IMR-90 (cell line): ENCODE data around the gene SLX4IP. TPM values are rescaled to one million over a fixed set of nuclear protein-coding genes. Genes with fewer than 3 reads are reported as not detected.

Experiments used
- ATAC-seq: fragments of 200-7000 bp; cut with Tn5 transposase; 2 replicates; pipeline ENCODE4 v1.9.1; 2020; ENCODE audit warnings: low read depth, mild to moderate bottlenecking, moderate library complexity
- BruUV-seq: library from RNA; stranded (reverse); fragments of 400-500 nt; replicated peaks from 2 replicates; lab custom pipeline; 2021; lab: Mats Ljungman, UMichigan
- CTCF ChIA-PET: fragments of 300-600 bp; formaldehyde crosslinking; extraction: SDS; loops from one replicate; lab custom pipeline; 2021; ENCODE audit warnings: antibody characterized with exemption; lab: Yijun Ruan, JAX
- POLR2A ChIA-PET: fragments of 300-600 bp; sonication (Branson Sonifier 250); formaldehyde crosslinking; loops from one replicate; lab custom pipeline; 2022; ENCODE audit warnings: antibody characterized with exemption; ENCODE audit not compliant: unreplicated experiment; lab: Charles Lee
- DNase-seq: peaks from one replicate; pipeline ENCODE4 v3.0.0; 2013
- H2AFZ ChIP-seq: replicated peaks from 2 replicates; pipeline ENCODE3; 2013; ENCODE audit warnings: low read length, mild to moderate bottlenecking; ENCODE audit not compliant: poor library complexity
- H2AK5ac ChIP-seq: 2 replicates; pipeline ENCODE4 v1.6.1; 2013; ENCODE audit warnings: low read depth, low read length, inconsistent platforms
- H2AK9ac ChIP-seq: replicated peaks from 2 replicates; pipeline ENCODE3; 2013; ENCODE audit warnings: mild to moderate bottlenecking, low read depth, low read length, moderate library complexity; ENCODE audit not compliant: poor library complexity
- H2BK120ac ChIP-seq: 2 replicates; pipeline ENCODE4 v1.6.1; 2013; ENCODE audit warnings: low read depth, low read length, inconsistent platforms
- H2BK15ac ChIP-seq: 3 replicates; pipeline ENCODE4 v1.6.1; 2013; ENCODE audit warnings: low read depth, low read length, inconsistent platforms
- H2BK20ac ChIP-seq: 2 replicates; pipeline ENCODE4 v1.6.1; 2013; ENCODE audit warnings: low read depth, mild to moderate bottlenecking, inconsistent platforms, low read length, moderate library complexity
- H2BK5ac ChIP-seq: 2 replicates; pipeline ENCODE4 v1.6.1; 2013; ENCODE audit warnings: mild to moderate bottlenecking, low read depth, low read length, inconsistent platforms; ENCODE audit not compliant: poor library complexity, severe bottlenecking
- H3K14ac ChIP-seq: replicated peaks from 2 replicates; pipeline ENCODE4 v1.6.1; 2013; ENCODE audit warnings: low read depth, low read length, inconsistent platforms
- H3K18ac ChIP-seq: 2 replicates; pipeline ENCODE4 v1.6.1; 2013; ENCODE audit warnings: low read depth, low read length, control low read depth
- H3K23ac ChIP-seq: 2 replicates; pipeline ENCODE4 v1.6.1; 2013; ENCODE audit warnings: low read depth, low read length, inconsistent platforms
- H3K27ac ChIP-seq: 2 replicates; pipeline ENCODE4 v1.5.1; 2013; ENCODE audit warnings: mild to moderate bottlenecking, control low read depth, low read length; ENCODE audit not compliant: insufficient read depth
- H3K27me3 ChIP-seq: 2 replicates; pipeline ENCODE4 v1.6.1; 2013; ENCODE audit warnings: low read length; ENCODE audit not compliant: control insufficient read depth, insufficient read depth
- H3K36me3 ChIP-seq: 2 replicates; pipeline ENCODE4 v1.6.1; 2013; ENCODE audit warnings: low read length, mixed read lengths; ENCODE audit not compliant: control insufficient read depth, insufficient read depth
- H3K4ac ChIP-seq: 2 replicates; pipeline ENCODE4 v1.6.1; 2013; ENCODE audit warnings: low read depth, low read length, inconsistent platforms
- H3K4me1 ChIP-seq: 2 replicates; pipeline ENCODE4 v1.6.1; 2013; ENCODE audit warnings: low read length, mixed read lengths; ENCODE audit not compliant: control insufficient read depth, insufficient read depth
- H3K4me2 ChIP-seq: 2 replicates; pipeline ENCODE4 v1.6.1; 2013; ENCODE audit warnings: low read depth, mild to moderate bottlenecking, control low read depth, low read length, moderate library complexity
- H3K4me3 ChIP-seq: 2 replicates; pipeline ENCODE4 v1.5.1; 2013; ENCODE audit warnings: low read depth, mild to moderate bottlenecking, control low read depth, low read length, moderate library complexity; ENCODE audit not compliant: insufficient read depth
- H3K56ac ChIP-seq: 2 replicates; pipeline ENCODE4 v1.6.1; 2013; ENCODE audit warnings: low read length, inconsistent platforms; ENCODE audit not compliant: insufficient read depth; ENCODE audit errors: extremely low read depth
- H3K79me1 ChIP-seq, 2 experiments: 2 replicates each; pipeline ENCODE4 v1.6.1; 2013; ENCODE audit warnings: low read length in 2 of 2, inconsistent platforms in 1 of 2, low read depth in 1 of 2
- H3K9ac ChIP-seq: 2 replicates; pipeline ENCODE4 v1.6.1; 2013; ENCODE audit warnings: low read depth, low read length, control low read depth
- H3K9me1 ChIP-seq: 2 replicates; pipeline ENCODE4 v1.6.1; 2013; ENCODE audit warnings: low read length, inconsistent platforms; ENCODE audit not compliant: insufficient read depth
- H3K9me3 ChIP-seq: 2 replicates; pipeline ENCODE4 v1.6.1; 2013; ENCODE audit warnings: low read length; ENCODE audit not compliant: control insufficient read depth, insufficient read depth
- H4K20me1 ChIP-seq: 2 replicates; pipeline ENCODE4 v1.6.1; 2013; ENCODE audit warnings: low read length, inconsistent platforms; ENCODE audit not compliant: insufficient read depth
- H4K5ac ChIP-seq: 2 replicates; pipeline ENCODE4 v1.6.1; 2013; ENCODE audit warnings: mild to moderate bottlenecking, low read depth, low read length, control low read depth
- H4K8ac ChIP-seq, 2 experiments: 2 replicates each; pipeline ENCODE4 v1.6.1; 2013; ENCODE audit warnings: low read depth in 2 of 2, low read length in 2 of 2, control low read depth in 1 of 2, inconsistent platforms in 1 of 2
- H4K91ac ChIP-seq: 2 replicates; pipeline ENCODE4 v1.6.1; 2013; ENCODE audit warnings: low read depth, low read length, inconsistent platforms; ENCODE audit not compliant: insufficient read depth
- BHLHE40 ChIP-seq: fragments of 150-350 bp; IDR thresholded peaks from 2 replicates; pipeline ENCODE4 v1.6.1; 2016; ENCODE audit warnings: mild to moderate bottlenecking, low read depth, low read length
- CEBPB ChIP-seq: IDR thresholded peaks from 2 replicates; pipeline ENCODE4 v1.6.1; 2012; ENCODE audit warnings: low read depth, low read length, improper control_type of control experiment
- FOS ChIP-seq: fragments of 150-350 bp; IDR thresholded peaks from 2 replicates; pipeline ENCODE4 v1.6.1; 2016; ENCODE audit warnings: low read depth, low read length
- MAZ ChIP-seq: IDR thresholded peaks from 2 replicates; pipeline ENCODE4 v1.6.1; 2012; ENCODE audit warnings: low read depth, mild to moderate bottlenecking, low read length, improper control_type of control experiment, moderate library complexity, borderline replicate concordance
- MXI1 ChIP-seq: IDR thresholded peaks from 2 replicates; pipeline ENCODE4 v1.6.1; 2012; ENCODE audit warnings: low read depth, mild to moderate bottlenecking, low read length, moderate library complexity, borderline replicate concordance
- NFE2L2 ChIP-seq: fragments of 150-350 bp; IDR thresholded peaks from 2 replicates; pipeline ENCODE4 v1.6.1; 2016; ENCODE audit warnings: low read depth, mild to moderate bottlenecking, low read length
- POLR2A ChIP-seq: IDR thresholded peaks from 2 replicates; pipeline ENCODE4 v1.6.1; 2012; ENCODE audit warnings: mild to moderate bottlenecking, low read depth, low read length
- RAD21 ChIP-seq: IDR thresholded peaks from 2 replicates; pipeline ENCODE4 v1.6.1; 2012; ENCODE audit warnings: low read length, improper control_type of control experiment
- RCOR1 ChIP-seq: IDR thresholded peaks from 2 replicates; pipeline ENCODE4 v1.6.1; 2012; ENCODE audit warnings: mild to moderate bottlenecking, low read length, improper control_type of control experiment; ENCODE audit not compliant: insufficient replicate concordance
- SMC3 ChIP-seq: fragments of 150-350 bp; IDR thresholded peaks from 2 replicates; pipeline ENCODE4 v1.6.1; 2016; ENCODE audit warnings: low read depth, mild to moderate bottlenecking, antibody characterized with exemption, low read length, moderate library complexity
- WGBS, 2 experiments: methylation state at CpG; one replicate each; pipeline versions ENCODE4 v1.1.5 to v1.1.7; 2013; ENCODE audit warnings: missing lambda C conversion rate in 2 of 2; ENCODE audit not compliant: insufficient read length in 1 of 2; ENCODE audit errors: extremely low coverage in 2 of 2; 5-methylcytosine and 5-hydroxymethylcytosine counted together
- dilution Hi-C: fragments of 300-500 bp; cut with HindIII; formaldehyde crosslinking; loops from one replicate; pipeline ENCODE4 v1.14.3; 2018; ENCODE audit warnings: low sequenced_read_pairs; ENCODE audit not compliant: unreplicated experiment
- in situ Hi-C: fragments of 300-500 bp; cut with MboI; formaldehyde crosslinking; loops from 3 replicates; pipeline ENCODE4 v1.14.3; 2019; ENCODE audit warnings: low sequenced_read_pairs, inconsistent platforms, mixed read lengths
- intact Hi-C: fragments of 100-400 bp; cut with micrococcal nuclease; formaldehyde crosslinking; loops from 2 replicates; pipeline ENCODE4 v1.10.0; 2022
- polyA plus RNA-seq, 3 experiments: library from polyadenylated mRNA; depleted of rRNA; stranded (reverse); fragments of >200 nt; gene quantifications; 2 replicates each; pipeline ENCODE4 v1.2.3, GENCODE V29; 2012; ENCODE audit warnings: low replicate concordance in 1 of 3
- total RNA-seq: library from RNA; depleted of rRNA; stranded (reverse); fragments of >200 nt; gene quantifications from 2 replicates; pipeline ENCODE4 v1.2.3, GENCODE V29; 2012
- TF ChIP-seq, protein P1 (sequence below): fragments of 150-350 bp; IDR thresholded peaks from 2 replicates; pipeline ENCODE4 v1.6.1; 2016; ENCODE audit warnings: low read depth, mild to moderate bottlenecking, low read length, moderate library complexity, borderline replicate concordance
- TF ChIP-seq, protein P2 (sequence below): conservative IDR thresholded peaks from 2 replicates; pipeline ENCODE4 v1.5.1; 2012; ENCODE audit warnings: mild to moderate bottlenecking, low read depth, low read length, improper control_type of control experiment
- TF ChIP-seq, protein P3 (sequence below): fragments of 150-350 bp; IDR thresholded peaks from 2 replicates; pipeline ENCODE4 v1.6.1; 2017; ENCODE audit warnings: mild to moderate bottlenecking, antibody characterized with exemption, low read length, low read depth

The SLX4IP gene
- total and polyA plus RNA-seq, 2 of the 4 experiments (the other 2 are of a cell fraction): 1.3 to 5.9 TPM

DNA sequence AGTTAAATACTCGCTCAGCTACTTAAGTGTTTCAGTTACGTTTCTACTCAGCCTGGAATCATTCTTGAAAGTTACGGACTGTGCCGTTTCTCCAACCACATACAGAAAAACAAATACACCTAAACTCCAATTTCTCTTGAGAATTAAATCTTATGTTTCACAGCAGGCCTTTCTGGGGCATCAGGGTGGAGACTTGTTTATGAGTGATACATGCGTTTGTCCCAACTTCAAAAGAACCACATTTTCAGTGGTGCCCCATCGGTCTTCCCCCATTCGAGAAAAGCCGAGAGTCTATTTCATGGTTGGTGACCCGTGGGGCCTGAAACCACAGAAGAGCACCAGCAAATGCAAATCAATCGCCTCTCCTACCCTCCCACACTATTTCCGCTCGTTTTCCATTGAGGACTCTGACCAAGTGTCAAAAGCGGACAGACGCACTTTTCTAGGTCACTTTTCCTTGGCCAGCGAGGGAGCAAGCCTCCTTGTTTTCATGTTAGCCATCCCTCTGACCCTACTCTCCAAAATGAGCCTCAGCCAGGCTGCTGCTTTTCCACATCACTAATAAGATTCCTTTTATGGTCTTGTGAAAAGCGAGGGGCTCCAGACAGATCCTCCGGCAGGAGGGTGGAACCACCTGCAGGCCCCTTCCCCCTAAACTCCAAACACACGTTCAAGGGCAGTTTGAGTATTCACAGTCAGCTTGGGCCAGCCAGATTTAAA lies 235.6 kb downstream of the SLX4IP start:
- peak overlapping the region; percentile 62 for H3K9ac ChIP-seq
- 0 out of 3 replicates have a peak overlapping the region, but pooled peaks have one; percentile 16 for H2BK15ac ChIP-seq
- H3K56ac ChIP-seq: peak overlapping the region; percentile 61
- peak overlapping the region; percentile 69; the same call in 1 of the 2 replicates for H3K23ac ChIP-seq
- CTCF ChIA-PET: interaction anchor here (0.7 to 1.5 kb wide), 11 partner anchors 11 to 597 kb away, joined by 3 to 7 read pairs (median 3); no protein-coding TSS in a partner anchor
- BruUV-seq: no TSS peak
- dilution Hi-C loops (loop anchor here (25.0 kb wide), 1 partner anchor 867 kb away; no protein-coding TSS in a partner anchor), in situ Hi-C loops (loop anchor here (10.0 kb wide), 1 partner anchor 874 kb away; no protein-coding TSS in a partner anchor), intact Hi-C loops (loop anchor here (1.0 to 10.0 kb wide), 12 partner anchors 112 to 784 kb away; no protein-coding TSS in a partner anchor)
- H2BK20ac ChIP-seq: peak overlapping the region; percentile 62
- H3K36me3 ChIP-seq: peaks cover 30% of the 10 kb centered on the region
- peak overlapping the region; percentile 13; the same call in 1 of the 2 replicates for H4K5ac ChIP-seq
- H3K4me2 ChIP-seq: peak overlapping the region; percentile 77
- peak overlapping the region; percentile 72 for H2AK5ac ChIP-seq
- H3K27me3 ChIP-seq: no peaks in the 10 kb centered on the region
- peak overlapping the region; percentile 7 to 61; a peak in 3 of 4 replicates for H4K8ac ChIP-seq
- H3K4me3 ChIP-seq: peak overlapping the region; percentile 93
- H2BK5ac ChIP-seq: peak overlapping the region; percentile 25
- peaks cover 26 to 72% of the 10 kb centered on the region in 2 experiments for H3K79me1 ChIP-seq
- peak overlapping the region; percentile 35 for H2AFZ ChIP-seq
- DNase-seq: peak; percentile 30
- TF ChIP-seq FOS: no peak
- no peak for TF ChIP-seq RAD21
- TF ChIP-seq CEBPB: no peak
- no peak for TF ChIP-seq MAZ
- TF ChIP-seq SMC3: no peak
- no peak for TF ChIP-seq RCOR1
- TF ChIP-seq NFE2L2: no peak
- no peak for TF ChIP-seq POLR2A
- no peak for TF ChIP-seq BHLHE40
- TF ChIP-seq, protein P1, sequence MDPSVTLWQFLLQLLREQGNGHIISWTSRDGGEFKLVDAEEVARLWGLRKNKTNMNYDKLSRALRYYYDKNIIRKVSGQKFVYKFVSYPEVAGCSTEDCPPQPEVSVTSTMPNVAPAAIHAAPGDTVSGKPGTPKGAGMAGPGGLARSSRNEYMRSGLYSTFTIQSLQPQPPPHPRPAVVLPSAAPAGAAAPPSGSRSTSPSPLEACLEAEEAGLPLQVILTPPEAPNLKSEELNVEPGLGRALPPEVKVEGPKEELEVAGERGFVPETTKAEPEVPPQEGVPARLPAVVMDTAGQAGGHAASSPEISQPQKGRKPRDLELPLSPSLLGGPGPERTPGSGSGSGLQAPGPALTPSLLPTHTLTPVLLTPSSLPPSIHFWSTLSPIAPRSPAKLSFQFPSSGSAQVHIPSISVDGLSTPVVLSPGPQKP: no peak
- TF ChIP-seq, protein P2, sequence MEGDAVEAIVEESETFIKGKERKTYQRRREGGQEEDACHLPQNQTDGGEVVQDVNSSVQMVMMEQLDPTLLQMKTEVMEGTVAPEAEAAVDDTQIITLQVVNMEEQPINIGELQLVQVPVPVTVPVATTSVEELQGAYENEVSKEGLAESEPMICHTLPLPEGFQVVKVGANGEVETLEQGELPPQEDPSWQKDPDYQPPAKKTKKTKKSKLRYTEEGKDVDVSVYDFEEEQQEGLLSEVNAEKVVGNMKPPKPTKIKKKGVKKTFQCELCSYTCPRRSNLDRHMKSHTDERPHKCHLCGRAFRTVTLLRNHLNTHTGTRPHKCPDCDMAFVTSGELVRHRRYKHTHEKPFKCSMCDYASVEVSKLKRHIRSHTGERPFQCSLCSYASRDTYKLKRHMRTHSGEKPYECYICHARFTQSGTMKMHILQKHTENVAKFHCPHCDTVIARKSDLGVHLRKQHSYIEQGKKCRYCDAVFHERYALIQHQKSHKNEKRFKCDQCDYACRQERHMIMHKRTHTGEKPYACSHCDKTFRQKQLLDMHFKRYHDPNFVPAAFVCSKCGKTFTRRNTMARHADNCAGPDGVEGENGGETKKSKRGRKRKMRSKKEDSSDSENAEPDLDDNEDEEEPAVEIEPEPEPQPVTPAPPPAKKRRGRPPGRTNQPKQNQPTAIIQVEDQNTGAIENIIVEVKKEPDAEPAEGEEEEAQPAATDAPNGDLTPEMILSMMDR: no peak
- no peak for TF ChIP-seq MXI1
- TF ChIP-seq, protein P3, sequence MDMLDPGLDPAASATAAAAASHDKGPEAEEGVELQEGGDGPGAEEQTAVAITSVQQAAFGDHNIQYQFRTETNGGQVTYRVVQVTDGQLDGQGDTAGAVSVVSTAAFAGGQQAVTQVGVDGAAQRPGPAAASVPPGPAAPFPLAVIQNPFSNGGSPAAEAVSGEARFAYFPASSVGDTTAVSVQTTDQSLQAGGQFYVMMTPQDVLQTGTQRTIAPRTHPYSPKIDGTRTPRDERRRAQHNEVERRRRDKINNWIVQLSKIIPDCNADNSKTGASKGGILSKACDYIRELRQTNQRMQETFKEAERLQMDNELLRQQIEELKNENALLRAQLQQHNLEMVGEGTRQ: no peak
- H2BK120ac ChIP-seq: peak overlapping the region; percentile 66
- H2AK9ac ChIP-seq: peak overlapping the region; percentile 46
- peak overlapping the region; percentile 92 for H3K27ac ChIP-seq
- peak overlapping the region; percentile 45 for H3K14ac ChIP-seq
- peaks cover 13% of the 10 kb centered on the region for H3K4me1 ChIP-seq
- peak overlapping the region; percentile 82 for H3K4ac ChIP-seq
- POLR2A ChIA-PET: interaction anchor here (1.0 to 1.2 kb wide), 3 partner anchors 112 to 312 kb away, joined by 3 to 6 read pairs (median 3); partner anchors contain the start of gene MKKS
- peak overlapping the region; percentile 46 for H4K91ac ChIP-seq
- ATAC-seq: no peak
- H3K9me1 ChIP-seq: peaks cover 15% of the 10 kb centered on the region; the same call in 1 of the 2 replicates
- peaks cover 18% of the 10 kb centered on the region for H4K20me1 ChIP-seq
- peak overlapping the region; percentile 25 for H3K18ac ChIP-seq
- WGBS, 2 experiments: 21% methylated on average over 8 of the region's 18 CpGs; no CpG with 5 or more reads in 1 of the 2 experiments
- H3K9me3 ChIP-seq: no peaks in the 10 kb centered on the region
